ENCODE results near the gene GUCD1. TPM values are rescaled to one million over a fixed set of nuclear protein-coding genes. Genes with fewer than 3 reads are reported as not detected.

Gene GUCD1
- total RNA-seq, 1 donor from 2014 or later = 77.7 TPM

DNA sequence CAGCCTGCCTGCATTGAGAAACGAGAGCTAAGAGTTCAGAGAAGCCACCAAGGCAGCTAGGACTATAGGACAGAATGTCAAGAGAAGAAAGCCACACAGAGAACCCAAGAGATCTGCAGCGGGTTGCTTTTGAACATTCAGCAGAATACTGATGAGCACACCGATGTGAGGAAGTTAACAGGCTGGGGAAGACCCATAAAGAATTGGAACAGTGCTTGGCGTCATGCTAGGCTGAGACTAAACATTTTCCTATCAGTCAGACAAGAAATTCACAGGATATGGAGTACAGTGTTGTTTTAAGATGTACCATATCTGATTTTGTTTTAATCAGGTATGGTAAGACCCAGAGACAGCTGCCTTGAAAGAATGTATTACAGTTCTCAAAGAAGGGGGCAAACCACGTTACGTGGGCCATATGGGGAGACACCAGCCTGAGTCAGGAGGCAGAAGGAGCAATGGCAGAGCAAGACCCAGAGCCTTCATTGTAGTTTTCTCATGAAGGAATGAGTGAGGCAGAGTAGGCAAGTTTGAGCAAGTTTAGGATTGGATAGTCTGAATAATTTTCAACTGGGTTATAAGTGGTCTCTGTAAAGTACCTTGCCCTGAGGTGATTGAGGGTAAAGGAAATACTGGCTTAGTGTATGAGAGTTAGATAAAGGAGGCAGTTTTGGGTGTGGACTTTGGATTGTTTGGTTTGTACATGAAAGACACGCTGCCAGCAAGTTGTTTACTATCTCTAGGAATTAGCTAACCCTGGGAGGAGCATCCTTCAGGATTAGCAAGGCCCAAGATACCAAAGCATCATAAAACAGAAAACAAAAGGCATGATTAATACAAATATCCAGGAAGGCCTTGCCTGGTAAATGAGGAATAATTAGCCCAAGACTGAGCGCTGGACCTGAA is 23.7 kb upstream of the GUCD1 start:
- H3K4me1 Mint-ChIP-seq (ENCODE audit: low read depth, unreplicated experiment) = peaks cover 4% of the 10 kb centered on the region
- Histone ChIP-seq H4K20me1 (ENCODE audit: insufficient read depth, low read length) (no peaks in the 10 kb centered on the region), H2AFZ (ENCODE audit: low read depth, low read length) (no peak overlapping the region), H3K9me3 (ENCODE audit: insufficient read depth, low read depth, low read length) (no peaks in the 10 kb centered on the region), H3K27ac (ENCODE audit: low read depth, low read length) (no peak overlapping the region), H3K36me3 (ENCODE audit: insufficient read depth, low read length) (no peaks in the 10 kb centered on the region), H3K27me3 (ENCODE audit: insufficient read depth, low read length) (no peaks in the 10 kb centered on the region), H3K9ac (ENCODE audit: low read length) (no peak overlapping the region), H3K4me3 (ENCODE audit: insufficient read depth, low read depth, low read length) (no peak overlapping the region), H3K4me1 (ENCODE audit: insufficient read depth, low read length) (peaks cover 5% of the 10 kb centered on the region), H3K4me2 (ENCODE audit: low read length) (no peak overlapping the region), H3K79me2 (ENCODE audit: insufficient read depth, low read length) (no peaks in the 10 kb centered on the region)
- no peaks in the 10 kb centered on the region for H3K27me3 Mint-ChIP-seq (ENCODE audit: low read depth, unreplicated experiment)
- DNase-seq (ENCODE audit: low read depth) (no peak), FAIRE-seq (no peak)
- H3K36me3 Mint-ChIP-seq (ENCODE audit: low read depth, unreplicated experiment) = peaks cover 12% of the 10 kb centered on the region
- no peak overlapping the region for H3K4me3 Mint-ChIP-seq (ENCODE audit: unreplicated experiment)
- H3K27ac Mint-ChIP-seq (ENCODE audit: unreplicated experiment) = no peak overlapping the region
- TF ChIP-seq, protein P1, sequence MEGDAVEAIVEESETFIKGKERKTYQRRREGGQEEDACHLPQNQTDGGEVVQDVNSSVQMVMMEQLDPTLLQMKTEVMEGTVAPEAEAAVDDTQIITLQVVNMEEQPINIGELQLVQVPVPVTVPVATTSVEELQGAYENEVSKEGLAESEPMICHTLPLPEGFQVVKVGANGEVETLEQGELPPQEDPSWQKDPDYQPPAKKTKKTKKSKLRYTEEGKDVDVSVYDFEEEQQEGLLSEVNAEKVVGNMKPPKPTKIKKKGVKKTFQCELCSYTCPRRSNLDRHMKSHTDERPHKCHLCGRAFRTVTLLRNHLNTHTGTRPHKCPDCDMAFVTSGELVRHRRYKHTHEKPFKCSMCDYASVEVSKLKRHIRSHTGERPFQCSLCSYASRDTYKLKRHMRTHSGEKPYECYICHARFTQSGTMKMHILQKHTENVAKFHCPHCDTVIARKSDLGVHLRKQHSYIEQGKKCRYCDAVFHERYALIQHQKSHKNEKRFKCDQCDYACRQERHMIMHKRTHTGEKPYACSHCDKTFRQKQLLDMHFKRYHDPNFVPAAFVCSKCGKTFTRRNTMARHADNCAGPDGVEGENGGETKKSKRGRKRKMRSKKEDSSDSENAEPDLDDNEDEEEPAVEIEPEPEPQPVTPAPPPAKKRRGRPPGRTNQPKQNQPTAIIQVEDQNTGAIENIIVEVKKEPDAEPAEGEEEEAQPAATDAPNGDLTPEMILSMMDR (IDR thresholded peaks at IDR 0.05; ENCODE audit: insufficient read depth, low read depth, low read length) = no peak
- TF ChIP-seq EZH2 (IDR thresholded peaks at IDR 0.05; ENCODE audit: insufficient read depth, low read length) = no peak
- H3K9me3 Mint-ChIP-seq (ENCODE audit: unreplicated experiment) = no peaks in the 10 kb centered on the region

DNA sequence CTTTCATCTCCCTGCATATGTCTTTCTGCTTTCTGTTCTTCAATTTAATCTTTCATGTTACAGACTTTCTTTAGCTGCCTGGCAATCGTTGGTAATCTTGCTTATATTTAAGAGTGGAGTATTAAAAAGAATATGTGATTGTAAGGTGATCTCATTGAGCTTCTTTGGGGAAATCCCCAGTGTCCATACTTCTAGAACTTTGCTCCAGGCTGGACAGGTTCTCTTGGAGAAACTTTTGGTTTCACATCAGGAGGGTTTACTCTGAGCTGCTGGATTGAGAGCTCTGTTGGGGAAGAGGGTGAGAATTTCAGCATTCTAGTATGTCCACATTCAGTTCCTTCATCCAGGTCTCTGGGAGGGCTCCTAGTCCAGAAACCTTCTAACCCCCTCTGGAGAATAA is 21.8 kb upstream of the GUCD1 start:
- Mint-ChIP-seq H3K4me3 (ENCODE audit: unreplicated experiment) (no peak overlapping the region), H3K4me1 (ENCODE audit: low read depth, unreplicated experiment) (peaks cover 2% of the 10 kb centered on the region), H3K27ac (ENCODE audit: unreplicated experiment) (no peak overlapping the region), H3K27me3 (ENCODE audit: low read depth, unreplicated experiment) (no peaks in the 10 kb centered on the region), H3K9me3 (ENCODE audit: unreplicated experiment) (no peaks in the 10 kb centered on the region), H3K36me3 (ENCODE audit: low read depth, unreplicated experiment) (peaks cover 25% of the 10 kb centered on the region)
- no peak overlapping the region for H2AFZ ChIP-seq (ENCODE audit: low read depth, low read length)
- H3K9me3 ChIP-seq (ENCODE audit: insufficient read depth, low read depth, low read length) = no peaks in the 10 kb centered on the region
- peaks cover 6% of the 10 kb centered on the region for H3K36me3 ChIP-seq (ENCODE audit: insufficient read depth, low read length)
- no peak overlapping the region for H3K27ac ChIP-seq (ENCODE audit: low read depth, low read length)
- FAIRE-seq (no peak), DNase-seq (ENCODE audit: low read depth) (no peak)
- H4K20me1 ChIP-seq (ENCODE audit: insufficient read depth, low read length) = peaks cover 7% of the 10 kb centered on the region
- no peaks in the 10 kb centered on the region for H3K79me2 ChIP-seq (ENCODE audit: insufficient read depth, low read length)
- H3K4me2 ChIP-seq (ENCODE audit: low read length) = no peak overlapping the region
- H3K4me3 ChIP-seq (ENCODE audit: insufficient read depth, low read depth, low read length) = no peak overlapping the region
- TF ChIP-seq, protein P1 (IDR thresholded peaks at IDR 0.05; ENCODE audit: insufficient read depth, low read depth, low read length) = no peak
- TF ChIP-seq EZH2 (IDR thresholded peaks at IDR 0.05; ENCODE audit: insufficient read depth, low read length) = no peak
- H3K9ac ChIP-seq (ENCODE audit: low read length) = no peak overlapping the region
- no peaks in the 10 kb centered on the region for H3K4me1 ChIP-seq (ENCODE audit: insufficient read depth, low read length)
- H3K27me3 ChIP-seq (ENCODE audit: insufficient read depth, low read length) = no peaks in the 10 kb centered on the region

DNA sequence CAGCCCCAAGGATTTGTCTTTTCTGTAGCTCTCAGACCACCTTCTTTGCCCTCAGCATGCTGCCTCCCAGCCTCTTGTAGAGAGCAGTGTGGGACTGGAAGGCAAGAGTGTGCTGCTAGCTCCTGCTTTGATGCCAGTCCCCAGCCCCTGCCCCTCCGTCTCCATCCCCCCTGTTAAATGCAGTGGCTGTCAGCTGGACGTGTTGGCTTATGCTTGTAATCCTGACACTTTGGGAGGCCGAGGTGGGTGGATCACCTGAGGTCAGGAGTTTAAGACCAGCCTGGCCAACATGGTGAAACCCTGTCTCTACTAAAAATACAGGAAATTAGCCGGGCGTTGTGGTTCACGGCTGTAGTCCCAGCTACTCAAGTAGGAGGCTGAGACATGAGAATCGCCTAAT is 16.3 kb upstream of the GUCD1 start:
- Mint-ChIP-seq H3K4me1 (ENCODE audit: low read depth, unreplicated experiment) (no peaks in the 10 kb centered on the region), H3K4me3 (ENCODE audit: unreplicated experiment) (no peak overlapping the region), H3K9me3 (ENCODE audit: unreplicated experiment) (no peaks in the 10 kb centered on the region), H3K27me3 (ENCODE audit: low read depth, unreplicated experiment) (no peaks in the 10 kb centered on the region), H3K36me3 (ENCODE audit: low read depth, unreplicated experiment) (peaks cover 19% of the 10 kb centered on the region), H3K27ac (ENCODE audit: unreplicated experiment) (no peak overlapping the region)
- H3K9me3 ChIP-seq (ENCODE audit: insufficient read depth, low read depth, low read length) = no peaks in the 10 kb centered on the region
- H3K27ac ChIP-seq (ENCODE audit: low read depth, low read length) = no peak overlapping the region
- H3K9ac ChIP-seq (ENCODE audit: low read length) = no peak overlapping the region
- DNase-seq (ENCODE audit: low read depth) (no peak), FAIRE-seq (no peak)
- peaks cover 22% of the 10 kb centered on the region for H3K36me3 ChIP-seq (ENCODE audit: insufficient read depth, low read length)
- H3K4me3 ChIP-seq (ENCODE audit: insufficient read depth, low read depth, low read length) = no peak overlapping the region
- no peak overlapping the region for H2AFZ ChIP-seq (ENCODE audit: low read depth, low read length)
- H4K20me1 ChIP-seq (ENCODE audit: insufficient read depth, low read length) = peaks cover 43% of the 10 kb centered on the region
- TF ChIP-seq, protein P1 (IDR thresholded peaks at IDR 0.05; ENCODE audit: insufficient read depth, low read depth, low read length) = no peak
- TF ChIP-seq EZH2 (IDR thresholded peaks at IDR 0.05; ENCODE audit: insufficient read depth, low read length) = no peak
- H3K27me3 ChIP-seq (ENCODE audit: insufficient read depth, low read length) = no peaks in the 10 kb centered on the region
- no peaks in the 10 kb centered on the region for H3K4me1 ChIP-seq (ENCODE audit: insufficient read depth, low read length)
- H3K79me2 ChIP-seq (ENCODE audit: insufficient read depth, low read length) = peaks cover 32% of the 10 kb centered on the region
- no peak overlapping the region for H3K4me2 ChIP-seq (ENCODE audit: low read length)

All from astrocyte (in vitro differentiated cells and primary cell).